ENCODE measurements around the gene PSMD10. TPM values are rescaled to one million over a fixed set of nuclear protein-coding genes. Genes with fewer than 3 reads are reported as not detected.

PSMD10 gene
- total and polyA plus RNA-seq, 4 donors = 17.7 to 21.9 (median 19.1) TPM

GRCh38 chrX:108123591-108124366 lies 32.4 kb upstream of the PSMD10 start:
- no peaks in the 10 kb centered on the region for H3K9me3 ChIP-seq (ENCODE audit: control insufficient read depth in 4 of 4, low read length in 3 of 4)
- peaks cover 0 to 4% (median 2%) of the 10 kb centered on the region in 4 donors for H3K36me3 ChIP-seq (ENCODE audit: control insufficient read depth in 4 of 4, insufficient read depth in 3 of 4, low read depth in 1 of 4, low read length in 3 of 4)
- DNase-seq (ENCODE audit: low spot score) = no peak
- TF ChIP-seq EGR1 (IDR thresholded peaks at IDR 0.05; ENCODE audit: low read depth in 2 of 2) (no peak), RXRA (IDR thresholded peaks at IDR 0.05) (no peak), SP1 (IDR thresholded peaks at IDR 0.05) (no peak), CTCF (IDR thresholded peaks at IDR 0.05; ENCODE audit: low read depth, low read length, missing input control) (no peak), GABPA (IDR thresholded peaks at IDR 0.05 in 1 of 2, conservative IDR thresholded peaks at IDR 0.05 in 1 of 2) (no peak), ZBTB33 (IDR thresholded peaks at IDR 0.05) (no peak), JUND (IDR thresholded peaks at IDR 0.05) (no peak), HNF4A (conservative IDR thresholded peaks at IDR 0.05) (no peak), HNF4G (IDR thresholded peaks at IDR 0.05) (no peak), FOXA1 (IDR thresholded peaks at IDR 0.05) (no peak)
- TF ChIP-seq, protein P1, sequence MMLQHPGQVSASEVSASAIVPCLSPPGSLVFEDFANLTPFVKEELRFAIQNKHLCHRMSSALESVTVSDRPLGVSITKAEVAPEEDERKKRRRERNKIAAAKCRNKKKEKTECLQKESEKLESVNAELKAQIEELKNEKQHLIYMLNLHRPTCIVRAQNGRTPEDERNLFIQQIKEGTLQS (IDR thresholded peaks at IDR 0.05) = no peak
- TF ChIP-seq, protein P2, sequence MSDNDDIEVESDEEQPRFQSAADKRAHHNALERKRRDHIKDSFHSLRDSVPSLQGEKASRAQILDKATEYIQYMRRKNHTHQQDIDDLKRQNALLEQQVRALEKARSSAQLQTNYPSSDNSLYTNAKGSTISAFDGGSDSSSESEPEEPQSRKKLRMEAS (IDR thresholded peaks at IDR 0.05) = no peak
- no peaks in the 10 kb centered on the region for H3K4me1 ChIP-seq (ENCODE audit: control insufficient read depth in 4 of 4, insufficient read depth in 4 of 4, low read length in 3 of 4)
- no peaks in the 10 kb centered on the region for H3K27me3 ChIP-seq (ENCODE audit: control insufficient read depth in 4 of 4, insufficient read depth in 4 of 4, low read length in 3 of 4)
- no peak overlapping the region for H3K4me3 ChIP-seq (ENCODE audit: low read depth in 1 of 3, low read length in 3 of 3)
- WGBS = 96% methylated on average over 3 of the region's 3 CpGs
- H3K27ac ChIP-seq (ENCODE audit: low read depth in 1 of 2, low read length in 2 of 2) = no peak overlapping the region
- no peak overlapping the region for H3K9ac ChIP-seq (ENCODE audit: low read depth in 1 of 2, low read length in 2 of 2)

DNA sequence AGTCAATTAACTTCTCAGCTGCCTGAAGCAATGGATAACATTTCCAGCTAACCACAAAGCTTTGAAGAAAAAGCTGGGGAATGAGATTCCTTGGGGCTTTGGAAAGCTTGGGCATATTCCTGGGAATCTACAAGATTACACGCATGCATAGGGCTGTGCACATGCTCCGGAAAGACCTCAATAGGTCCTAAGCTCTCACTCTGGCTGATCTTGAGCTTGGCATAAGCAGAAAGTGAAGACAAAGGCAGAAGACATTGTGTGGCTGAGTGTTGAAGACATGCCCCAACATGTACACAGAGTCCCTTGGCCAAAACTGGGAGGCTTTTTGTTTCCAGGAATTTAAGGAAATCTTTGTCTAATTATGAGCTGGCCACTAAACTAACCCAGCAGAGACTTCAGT lies 31.4 kb upstream of the PSMD10 start:
- Histone ChIP-seq H3K4me1 (ENCODE audit: control insufficient read depth in 4 of 4, insufficient read depth in 4 of 4, low read length in 3 of 4) (no peaks in the 10 kb centered on the region), H3K27me3 (ENCODE audit: control insufficient read depth in 4 of 4, insufficient read depth in 4 of 4, low read length in 3 of 4) (no peaks in the 10 kb centered on the region), H3K27ac (ENCODE audit: low read depth in 1 of 2, low read length in 2 of 2) (no peak overlapping the region), H3K4me3 (ENCODE audit: low read depth in 1 of 3, low read length in 3 of 3) (no peak overlapping the region), H3K36me3 (ENCODE audit: control insufficient read depth in 4 of 4, insufficient read depth in 3 of 4, low read depth in 1 of 4, low read length in 3 of 4) (peaks cover 0 to 4% (median 2%) of the 10 kb centered on the region in 4 donors), H3K9me3 (ENCODE audit: control insufficient read depth in 4 of 4, low read length in 3 of 4) (no peaks in the 10 kb centered on the region), H3K9ac (ENCODE audit: low read depth in 1 of 2, low read length in 2 of 2) (no peak overlapping the region)
- DNase-seq (ENCODE audit: low spot score) = no peak
- 99% methylated on average over 2 of the region's 2 CpGs for WGBS
- TF ChIP-seq SP1 (IDR thresholded peaks at IDR 0.05) (no peak), HNF4G (IDR thresholded peaks at IDR 0.05) (no peak), RAD21 (IDR thresholded peaks at IDR 0.05) (no peak), CTCF (IDR thresholded peaks at IDR 0.05; ENCODE audit: low read depth, low read length, missing input control) (no peak), EGR1 (IDR thresholded peaks at IDR 0.05; ENCODE audit: low read depth in 2 of 2) (no peak), FOXA1 (IDR thresholded peaks at IDR 0.05) (no peak), YY1 (IDR thresholded peaks at IDR 0.05) (no peak), REST (IDR thresholded peaks at IDR 0.05) (no peak), JUND (IDR thresholded peaks at IDR 0.05) (no peak), HNF4A (conservative IDR thresholded peaks at IDR 0.05) (no peak), FOXA2 (IDR thresholded peaks at IDR 0.05) (no peak), GABPA (IDR thresholded peaks at IDR 0.05 in 1 of 2, conservative IDR thresholded peaks at IDR 0.05 in 1 of 2) (no peak), RXRA (IDR thresholded peaks at IDR 0.05) (no peak), ZBTB33 (IDR thresholded peaks at IDR 0.05) (no peak)
- TF ChIP-seq, protein P2 (IDR thresholded peaks at IDR 0.05) = no peak
- TF ChIP-seq, protein P1 (IDR thresholded peaks at IDR 0.05) = no peak

All from liver (tissue), 9 donors.